Measurements from ENCODE around the gene FTL.

GRCh38 chr19:48993175-48994034 is 28.3 kb downstream of the FTL start, which contains the start of the genes GYS1 and RUVBL2:
- TF ChIP-seq, protein P1, sequence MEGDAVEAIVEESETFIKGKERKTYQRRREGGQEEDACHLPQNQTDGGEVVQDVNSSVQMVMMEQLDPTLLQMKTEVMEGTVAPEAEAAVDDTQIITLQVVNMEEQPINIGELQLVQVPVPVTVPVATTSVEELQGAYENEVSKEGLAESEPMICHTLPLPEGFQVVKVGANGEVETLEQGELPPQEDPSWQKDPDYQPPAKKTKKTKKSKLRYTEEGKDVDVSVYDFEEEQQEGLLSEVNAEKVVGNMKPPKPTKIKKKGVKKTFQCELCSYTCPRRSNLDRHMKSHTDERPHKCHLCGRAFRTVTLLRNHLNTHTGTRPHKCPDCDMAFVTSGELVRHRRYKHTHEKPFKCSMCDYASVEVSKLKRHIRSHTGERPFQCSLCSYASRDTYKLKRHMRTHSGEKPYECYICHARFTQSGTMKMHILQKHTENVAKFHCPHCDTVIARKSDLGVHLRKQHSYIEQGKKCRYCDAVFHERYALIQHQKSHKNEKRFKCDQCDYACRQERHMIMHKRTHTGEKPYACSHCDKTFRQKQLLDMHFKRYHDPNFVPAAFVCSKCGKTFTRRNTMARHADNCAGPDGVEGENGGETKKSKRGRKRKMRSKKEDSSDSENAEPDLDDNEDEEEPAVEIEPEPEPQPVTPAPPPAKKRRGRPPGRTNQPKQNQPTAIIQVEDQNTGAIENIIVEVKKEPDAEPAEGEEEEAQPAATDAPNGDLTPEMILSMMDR (IDR thresholded peaks at IDR 0.05), result peak; percentile 90 to 99 (median 98)
- TF ChIP-seq POLR2A (IDR thresholded peaks at IDR 0.05), result peak; percentile 93

Measured in uterus (tissue), 2 donors.